GM10266 (cell line): ENCODE results near the gene GSE1.

Source experiments
- DNase-seq: peaks from one replicate; pipeline ENCODE4 v3.0.0; 2012; ENCODE audit errors: extremely low spot score
- CTCF ChIP-seq: IDR thresholded peaks from 2 replicates; pipeline ENCODE4 v1.5.1; 2012; ENCODE audit warnings: mild to moderate bottlenecking, low read depth; ENCODE audit not compliant: control insufficient read depth, insufficient read depth; ENCODE audit errors: missing control alignments

The GSE1 gene

GRCh38 chr16:85582229-85582991 is 30.7 kb upstream of the GSE1 start:
- no peak for DNase-seq
- no peak for TF ChIP-seq CTCF

GRCh38 chr16:85583491-85584181 is 29.5 kb upstream of the GSE1 start:
- TF ChIP-seq CTCF = no peak
- DNase-seq = no peak

GRCh38 chr16:85584267-85584666 is 28.9 kb upstream of the GSE1 start:
- no peak for DNase-seq
- no peak for TF ChIP-seq CTCF

GRCh38 chr16:85584819-85585282 is 28.3 kb upstream of the GSE1 start:
- no peak for DNase-seq
- TF ChIP-seq CTCF = no peak

GRCh38 chr16:85585711-85586110 is 27.4 kb upstream of the GSE1 start:
- DNase-seq = no peak
- no peak for TF ChIP-seq CTCF

- no peak for TF ChIP-seq CTCF
- DNase-seq = no peak
Observed at GRCh38 chr16:85586380-85587104, 26.6 kb upstream of the GSE1 start.
